Caco-2 (cell line): Measurements from ENCODE around the gene AOPEP. TPM values are rescaled to one million over a fixed set of nuclear protein-coding genes. Genes with fewer than 3 reads are reported as not detected.

ENCODE experiments used
- BruUV-seq: library from RNA; stranded (reverse); fragments of 400-500 nt; replicated peaks from 2 replicates; lab custom pipeline; 2021; lab: Mats Ljungman, UMichigan
- CTCF ChIA-PET: fragments of 300-600 bp; sonication (Branson Sonifier 250); formaldehyde crosslinking; loops from one replicate; lab custom pipeline; 2022; ENCODE audit warnings: antibody characterized with exemption; lab: Charles Lee
- POLR2A ChIA-PET: fragments of 300-600 bp; sonication (Branson Sonifier 250); formaldehyde crosslinking; loops from one replicate; lab custom pipeline; 2022; ENCODE audit warnings: antibody characterized with exemption; lab: Charles Lee
- DNase-seq, 2 experiments: peaks; one replicate each; pipeline versions ENCODE4 v3.0.0 to v3.0.0-alpha.2; 2020 to 2022
- H3K27me3 ChIP-seq: replicated peaks from 2 replicates; pipeline ENCODE4 v1.6.0; 2011; ENCODE audit warnings: low read length; ENCODE audit not compliant: control insufficient read depth, insufficient read depth
- H3K36me3 ChIP-seq: 2 replicates; pipeline ENCODE4 v1.5.1; 2011; ENCODE audit warnings: low read length; ENCODE audit not compliant: control insufficient read depth, insufficient read depth
- H3K4me1 ChIP-seq: fragments of 250-450 bp; sonication (Bioruptor Pico); 2 replicates; pipeline ENCODE4 v1.5.1; 2020; ENCODE audit warnings: mild to moderate bottlenecking
- H3K4me3 ChIP-seq: 2 replicates; pipeline ENCODE4 v1.5.1; 2011; ENCODE audit warnings: low read depth, mild to moderate bottlenecking, control low read depth, low read length
- H3K9me3 ChIP-seq: fragments of 250-450 bp; sonication (Bioruptor Pico); 2 replicates; pipeline ENCODE4 v1.5.1; 2020; ENCODE audit warnings: mild to moderate bottlenecking, moderate library complexity
- H3K27ac Mint-ChIP-seq: one replicate; pipeline ENCODE4 v1.8.0; 2022; ENCODE audit warnings: mixed read lengths; ENCODE audit not compliant: unreplicated experiment
- H3K27me3 Mint-ChIP-seq: one replicate; pipeline ENCODE4 v1.8.0; 2022; ENCODE audit warnings: mixed read lengths; ENCODE audit not compliant: insufficient read depth, unreplicated experiment
- H3K36me3 Mint-ChIP-seq: one replicate; pipeline ENCODE4 v1.8.0; 2022; ENCODE audit warnings: mild to moderate bottlenecking, mixed read lengths; ENCODE audit not compliant: insufficient read depth, unreplicated experiment
- H3K4me1 Mint-ChIP-seq: one replicate; pipeline ENCODE4 v1.8.0; 2022; ENCODE audit warnings: low read depth, mixed read lengths; ENCODE audit not compliant: unreplicated experiment
- H3K4me3 Mint-ChIP-seq: one replicate; pipeline ENCODE4 v1.8.0; 2022; ENCODE audit warnings: mild to moderate bottlenecking, moderate library complexity, mixed read lengths; ENCODE audit not compliant: unreplicated experiment
- H3K9me3 Mint-ChIP-seq: one replicate; pipeline ENCODE4 v1.8.0; 2022; ENCODE audit warnings: mixed read lengths; ENCODE audit not compliant: unreplicated experiment
- intact Hi-C: fragments of 100-400 bp; cut with micrococcal nuclease; formaldehyde crosslinking; loops from one replicate; pipeline ENCODE4 v1.10.0; 2022; ENCODE audit not compliant: unreplicated experiment
- total RNA-seq: library from RNA; stranded (reverse); gene quantifications from 2 replicates; pipeline ENCODE4 v1.2.3, GENCODE V29; 2022
- TF ChIP-seq, protein P1 (sequence below), 2 experiments: fragments of 200-600 bp in 1 of 2; IDR thresholded peaks; 1 replicate in 1 of 2; 2 replicates in 1 of 2; pipeline versions ENCODE4 v1.5.1 to v1.8.0; 2011 to 2022; ENCODE audit warnings: antibody characterized with exemption in 1 of 2, control low read depth in 1 of 2, inconsistent platforms in 1 of 2, low read depth in 1 of 2, low read length in 1 of 2, mild to moderate bottlenecking in 1 of 2, moderate library complexity in 1 of 2; ENCODE audit not compliant: insufficient read depth in 1 of 2, severe bottlenecking in 1 of 2, unreplicated experiment in 1 of 2

The AOPEP gene
- total RNA-seq, 1 experiment from 2014 or later = 63.3 TPM

DNA sequence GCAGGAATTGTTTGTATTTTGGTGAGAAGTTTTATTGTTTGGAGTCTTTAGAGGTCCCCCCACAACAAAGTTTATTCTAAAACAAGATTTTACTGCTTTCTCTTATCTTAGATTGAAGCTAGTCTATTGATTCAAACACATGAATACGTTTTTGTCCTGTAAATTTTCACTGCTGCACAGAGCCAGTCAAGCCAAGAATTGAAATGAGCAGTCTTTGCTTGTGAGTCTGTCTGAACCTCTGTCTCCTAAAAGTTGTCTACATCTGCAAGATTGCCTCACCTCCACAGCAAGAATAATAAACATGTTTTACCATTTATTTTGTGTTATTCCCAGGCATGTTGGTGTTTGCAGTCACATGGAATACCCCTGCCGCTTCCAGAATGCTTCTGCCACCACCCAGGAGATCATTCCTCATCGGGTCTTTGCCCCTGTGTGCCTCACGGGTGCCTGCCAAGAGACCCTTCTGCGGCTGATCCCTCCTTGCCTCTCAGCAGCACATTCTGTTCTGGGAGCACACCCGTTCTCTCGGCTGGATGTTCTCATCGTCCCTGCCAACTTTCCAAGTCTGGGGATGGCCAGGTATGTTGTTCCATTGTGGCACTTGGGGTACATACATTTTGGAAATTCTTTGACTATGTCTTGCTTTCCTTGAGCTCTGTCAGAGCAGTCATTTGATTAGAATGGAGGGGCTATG, 74.1 kb downstream of the AOPEP start:
- ChIA-PET POLR2A (no interaction called here), CTCF (no interaction called here)
- peaks cover 4% of the 10 kb centered on the region for H3K36me3 ChIP-seq
- no TSS peak for BruUV-seq
- H3K27me3 Mint-ChIP-seq = no peaks in the 10 kb centered on the region
- intact Hi-C loops = no loop called here
- peaks cover 15% of the 10 kb centered on the region; the same call in 1 of the 2 replicates for H3K4me1 ChIP-seq
- H3K9me3 ChIP-seq = no peaks in the 10 kb centered on the region
- no peak overlapping the region for H3K4me3 Mint-ChIP-seq
- no peaks in the 10 kb centered on the region for H3K9me3 Mint-ChIP-seq
- H3K27me3 ChIP-seq = no peaks in the 10 kb centered on the region
- no peaks in the 10 kb centered on the region for H3K36me3 Mint-ChIP-seq
- peaks cover 27% of the 10 kb centered on the region for H3K4me1 Mint-ChIP-seq
- TF ChIP-seq, protein P1, sequence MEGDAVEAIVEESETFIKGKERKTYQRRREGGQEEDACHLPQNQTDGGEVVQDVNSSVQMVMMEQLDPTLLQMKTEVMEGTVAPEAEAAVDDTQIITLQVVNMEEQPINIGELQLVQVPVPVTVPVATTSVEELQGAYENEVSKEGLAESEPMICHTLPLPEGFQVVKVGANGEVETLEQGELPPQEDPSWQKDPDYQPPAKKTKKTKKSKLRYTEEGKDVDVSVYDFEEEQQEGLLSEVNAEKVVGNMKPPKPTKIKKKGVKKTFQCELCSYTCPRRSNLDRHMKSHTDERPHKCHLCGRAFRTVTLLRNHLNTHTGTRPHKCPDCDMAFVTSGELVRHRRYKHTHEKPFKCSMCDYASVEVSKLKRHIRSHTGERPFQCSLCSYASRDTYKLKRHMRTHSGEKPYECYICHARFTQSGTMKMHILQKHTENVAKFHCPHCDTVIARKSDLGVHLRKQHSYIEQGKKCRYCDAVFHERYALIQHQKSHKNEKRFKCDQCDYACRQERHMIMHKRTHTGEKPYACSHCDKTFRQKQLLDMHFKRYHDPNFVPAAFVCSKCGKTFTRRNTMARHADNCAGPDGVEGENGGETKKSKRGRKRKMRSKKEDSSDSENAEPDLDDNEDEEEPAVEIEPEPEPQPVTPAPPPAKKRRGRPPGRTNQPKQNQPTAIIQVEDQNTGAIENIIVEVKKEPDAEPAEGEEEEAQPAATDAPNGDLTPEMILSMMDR (IDR thresholded peaks at IDR 0.05; ENCODE audit: insufficient read depth in 1 of 2, low read depth in 1 of 2, low read length in 1 of 2, severe bottlenecking in 1 of 2, unreplicated experiment in 1 of 2) = no peak
- H3K4me3 ChIP-seq = no peak overlapping the region
- H3K27ac Mint-ChIP-seq = peak overlapping the region; percentile 55
- DNase-seq = no peak

DNA sequence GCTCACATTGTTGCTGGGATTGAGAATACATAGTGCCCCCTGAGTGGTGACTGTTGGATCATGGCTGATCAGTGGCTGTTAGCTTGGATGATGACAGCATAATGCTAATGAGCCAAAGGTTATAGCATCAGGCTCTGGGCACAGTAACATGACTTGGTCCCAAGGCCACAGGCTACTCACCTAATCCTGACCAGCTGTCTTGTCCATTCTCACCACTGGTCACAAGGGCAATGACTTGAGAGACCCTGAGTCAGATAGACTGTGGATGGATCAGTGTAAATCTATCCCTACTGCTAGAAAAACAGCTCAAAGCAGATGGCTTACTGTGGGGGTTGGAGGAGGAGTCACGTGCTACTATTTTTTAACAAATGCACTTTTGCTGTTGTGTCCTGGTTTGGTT, 74.7 kb downstream of the AOPEP start:
- H3K4me1 Mint-ChIP-seq = peaks cover 33% of the 10 kb centered on the region
- TF ChIP-seq, protein P1 (IDR thresholded peaks at IDR 0.05; ENCODE audit: insufficient read depth in 1 of 2, low read depth in 1 of 2, low read length in 1 of 2, severe bottlenecking in 1 of 2, unreplicated experiment in 1 of 2) = no peak
- BruUV-seq = no TSS peak

DNA sequence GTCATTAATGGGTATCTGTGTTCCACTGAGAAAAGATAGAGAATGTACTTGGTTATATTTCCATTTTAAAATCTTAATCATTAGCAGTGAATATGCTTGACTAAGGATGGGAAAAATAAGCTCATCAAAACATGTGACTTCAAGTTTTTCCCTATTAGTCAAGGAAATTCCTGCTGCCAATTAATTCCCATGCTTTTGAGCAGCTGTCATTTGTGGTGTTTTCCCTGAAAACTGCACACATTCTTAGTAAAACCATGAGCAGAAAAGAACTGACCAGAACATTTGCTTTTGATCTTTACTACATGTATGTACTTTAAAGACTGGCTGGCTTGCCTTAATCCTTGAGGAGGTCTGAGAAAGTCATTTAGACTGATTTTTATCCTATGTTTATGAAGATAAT, 75.2 kb downstream of the AOPEP start:
- CTCF ChIA-PET = no interaction called here
- H3K4me3 ChIP-seq = no peak overlapping the region
- no peak overlapping the region for H3K27ac Mint-ChIP-seq
- intact Hi-C loops = no loop called here
- H3K36me3 ChIP-seq = peaks cover 4% of the 10 kb centered on the region
- H3K36me3 Mint-ChIP-seq = peaks cover 9% of the 10 kb centered on the region
- no TSS peak for BruUV-seq
- POLR2A ChIA-PET = no interaction called here
- H3K9me3 Mint-ChIP-seq = no peaks in the 10 kb centered on the region
- H3K27me3 ChIP-seq = no peaks in the 10 kb centered on the region
- no peaks in the 10 kb centered on the region for H3K27me3 Mint-ChIP-seq
- no peaks in the 10 kb centered on the region for H3K9me3 ChIP-seq
- no peak for DNase-seq
- H3K4me3 Mint-ChIP-seq = no peak overlapping the region
- peaks cover 20% of the 10 kb centered on the region; the same call in 1 of the 2 replicates for H3K4me1 ChIP-seq
- TF ChIP-seq, protein P1 (IDR thresholded peaks at IDR 0.05; ENCODE audit: insufficient read depth in 1 of 2, low read depth in 1 of 2, low read length in 1 of 2, severe bottlenecking in 1 of 2, unreplicated experiment in 1 of 2) = no peak
- H3K4me1 Mint-ChIP-seq = peaks cover 38% of the 10 kb centered on the region

More for the DNA sequence above, 74.7 kb downstream of the AOPEP start:
- CTCF ChIA-PET = no interaction called here
- Histone ChIP-seq H3K27me3 (no peaks in the 10 kb centered on the region), H3K4me3 (no peak overlapping the region), H3K4me1 (peaks cover 16% of the 10 kb centered on the region; the same call in 1 of the 2 replicates), H3K9me3 (no peaks in the 10 kb centered on the region), H3K36me3 (peaks cover 4% of the 10 kb centered on the region)
- H3K27me3 Mint-ChIP-seq = no peaks in the 10 kb centered on the region
- H3K27ac Mint-ChIP-seq = no peak overlapping the region
- H3K4me3 Mint-ChIP-seq = no peak overlapping the region
- POLR2A ChIA-PET = no interaction called here
- no peak for DNase-seq
- H3K9me3 Mint-ChIP-seq = no peaks in the 10 kb centered on the region
- intact Hi-C loops = no loop called here
- H3K36me3 Mint-ChIP-seq = peaks cover 4% of the 10 kb centered on the region
